ENCODE results near the gene MGP.
A peak's percentile ranks its signal among the peaks of the same experiment; 100 is the strongest.

MGP gene

DNA sequence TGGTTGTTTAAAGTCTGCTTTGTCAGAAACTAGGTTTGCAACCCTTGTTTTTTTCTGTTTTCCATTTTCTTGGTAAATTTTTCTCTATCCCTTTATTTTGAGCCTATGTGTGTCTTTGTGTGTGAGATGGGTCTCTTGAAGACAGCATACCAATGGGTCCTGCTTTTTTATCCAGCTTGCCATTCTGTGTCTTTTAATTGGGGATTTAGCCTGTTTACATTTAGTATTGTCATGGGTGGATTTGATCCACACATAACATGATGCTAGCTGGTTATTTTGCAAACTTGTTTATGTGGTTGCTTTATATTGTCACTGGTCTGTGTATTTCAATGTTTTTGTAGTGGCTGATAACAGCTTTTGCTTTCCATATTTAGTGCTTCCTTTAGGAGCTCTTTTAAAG is 25.2 kb downstream of the MGP start:
- no peak for DNase-seq (ENCODE audit: low read depth in 2 of 2)

GRCh38 chr12:14858513-14858912 is 27.1 kb downstream of the MGP start:
- no peak for DNase-seq (ENCODE audit: low read depth in 2 of 2)

DNA sequence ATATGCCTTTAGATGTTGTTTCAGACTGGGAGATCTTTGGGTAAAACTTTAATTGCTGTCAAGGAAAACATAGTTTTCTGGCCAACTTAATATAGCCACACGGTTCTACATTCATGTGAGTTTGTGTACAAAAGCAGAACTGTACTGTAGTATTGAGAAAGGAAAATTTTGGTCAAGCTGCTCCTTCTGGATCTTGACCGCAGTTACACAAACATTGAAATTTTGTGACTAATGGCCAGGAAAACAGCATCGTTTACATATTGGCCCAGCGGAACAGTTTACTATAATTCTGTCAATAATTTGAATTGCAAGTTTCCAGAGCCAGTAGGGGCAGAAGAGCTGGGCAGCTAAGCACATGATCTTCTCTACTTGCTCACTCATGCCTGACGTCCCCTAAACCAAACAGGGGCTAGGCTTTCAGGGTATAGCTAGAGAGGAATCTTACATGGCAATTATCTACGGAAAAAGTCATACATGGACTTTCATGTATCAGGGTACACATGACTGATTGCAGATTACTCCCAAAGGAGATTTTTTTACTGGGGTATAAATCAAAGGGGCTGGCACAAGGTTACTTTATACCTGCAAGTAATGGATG is 31.0 kb downstream of the MGP start:
- DNase-seq (ENCODE audit: low read depth in 2 of 2): no peak

DNA sequence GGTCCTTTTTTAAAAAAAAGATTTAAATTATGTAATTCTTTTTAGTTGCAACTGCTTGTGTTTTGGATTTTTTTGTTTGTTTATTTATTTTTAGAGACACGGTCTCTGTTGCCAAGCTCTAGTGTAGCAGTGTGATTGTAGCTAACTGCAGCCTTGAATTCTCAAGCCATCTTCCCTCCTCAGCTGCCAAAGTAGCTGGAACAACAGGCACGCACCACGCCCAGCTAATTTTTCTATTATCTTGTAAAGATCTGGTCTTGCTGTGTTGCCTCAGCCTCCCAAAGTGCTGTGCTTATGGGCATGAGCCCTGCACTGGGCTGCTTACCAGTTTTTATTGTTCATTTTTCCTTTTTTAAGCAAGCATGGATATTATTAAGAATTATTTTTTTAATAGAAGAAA is 31.7 kb downstream of the MGP start:
- no peak for DNase-seq (ENCODE audit: low read depth in 2 of 2)

GRCh38 chr12:14852880-14853279 is 32.8 kb downstream of the MGP start:
- no peak for DNase-seq (ENCODE audit: low read depth in 2 of 2)

- no peak for DNase-seq (ENCODE audit: low read depth in 2 of 2)
Observed at GRCh38 chr12:14850929-14851663, 34.6 kb downstream of the MGP start.

- no peak for DNase-seq (ENCODE audit: low read depth in 2 of 2)
Observed at GRCh38 chr12:14849661-14850060, 36.0 kb downstream of the MGP start.

GRCh38 chr12:14846876-14847580 is 38.6 kb downstream of the MGP start:
- DNase-seq (ENCODE audit: low read depth in 2 of 2): no peak

DNA sequence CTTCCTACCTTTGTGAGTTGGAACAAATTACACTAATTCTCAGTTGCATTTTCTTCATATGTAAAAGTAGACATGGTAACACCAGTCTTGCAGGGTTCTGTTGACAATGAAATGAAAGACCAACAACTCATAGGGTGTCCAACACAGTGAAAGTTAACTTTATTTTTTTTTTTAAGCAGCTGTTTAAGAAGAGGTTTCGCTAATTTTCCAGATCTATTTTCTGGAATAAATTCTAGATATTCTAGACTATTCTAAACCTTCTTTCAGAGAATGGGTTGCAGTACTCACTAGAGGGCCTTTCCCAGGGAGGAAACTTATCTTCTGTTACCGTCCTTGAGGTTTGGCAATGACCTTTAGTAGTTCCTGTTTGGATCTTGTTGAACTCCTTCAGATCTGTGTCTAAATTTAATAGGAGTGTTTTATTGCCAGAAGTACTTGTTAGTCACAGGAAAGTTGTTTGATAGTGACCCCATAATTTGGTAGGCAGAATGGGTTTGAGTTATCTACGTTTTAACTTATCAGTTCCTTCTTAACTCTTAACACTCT is 39.5 kb downstream of the MGP start:
- DNase-seq (ENCODE audit: low read depth in 2 of 2): no peak

GRCh38 chr12:14845350-14845750 is 40.3 kb downstream of the MGP start:
- DNase-seq (ENCODE audit: low read depth in 2 of 2): peak; percentile 3 to 17

DNA sequence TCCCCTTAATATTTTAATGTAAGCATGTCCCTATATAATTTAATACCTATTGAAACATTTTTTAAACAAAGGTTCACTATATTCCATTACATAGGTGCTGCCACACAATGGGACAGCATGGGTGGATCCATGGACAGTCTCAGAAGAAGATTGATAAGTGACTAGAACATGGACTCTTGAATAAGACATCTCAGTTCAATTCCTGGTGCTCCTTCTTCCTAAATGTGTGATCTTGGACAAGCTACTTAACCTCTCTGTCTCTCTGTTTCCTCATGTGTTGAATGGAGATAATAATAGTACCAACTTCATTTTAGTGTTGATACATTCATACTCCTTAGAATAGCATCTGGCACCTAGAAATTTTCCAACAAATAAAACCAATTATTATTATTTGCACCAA is 41.3 kb downstream of the MGP start:
- no peak for DNase-seq (ENCODE audit: low read depth in 2 of 2)

DNA sequence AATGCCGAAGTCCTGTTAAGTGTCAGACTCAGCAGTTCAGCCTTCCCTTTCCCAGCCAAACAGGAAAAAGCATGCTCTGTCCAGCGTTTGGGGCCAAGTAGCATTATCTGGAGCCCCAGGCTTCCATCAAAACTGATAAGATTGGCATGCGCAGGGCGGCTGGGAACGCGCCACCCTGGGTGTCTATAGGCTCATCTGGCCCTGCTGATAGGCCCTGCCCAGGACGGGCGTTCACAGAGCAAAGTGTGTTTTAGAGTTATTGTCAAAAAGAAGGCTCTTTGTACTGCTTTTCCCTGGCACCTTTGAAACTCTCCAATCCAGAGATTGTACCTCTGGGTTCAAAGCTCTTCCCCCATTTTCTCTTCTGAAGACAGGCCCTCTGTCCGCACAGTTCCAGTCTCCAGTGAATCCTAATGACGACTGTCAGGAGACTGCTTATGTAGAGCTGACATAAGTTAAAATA is 42.2 kb downstream of the MGP start, which contains the start of gene ART4:
Gene ART4, minus strand, starts transcription at position 102 of the 463 bp plus-strand sequence. CDS start 413 bp downstream, outside the sequence.
- no peak for DNase-seq (ENCODE audit: low read depth in 2 of 2)

DNA sequence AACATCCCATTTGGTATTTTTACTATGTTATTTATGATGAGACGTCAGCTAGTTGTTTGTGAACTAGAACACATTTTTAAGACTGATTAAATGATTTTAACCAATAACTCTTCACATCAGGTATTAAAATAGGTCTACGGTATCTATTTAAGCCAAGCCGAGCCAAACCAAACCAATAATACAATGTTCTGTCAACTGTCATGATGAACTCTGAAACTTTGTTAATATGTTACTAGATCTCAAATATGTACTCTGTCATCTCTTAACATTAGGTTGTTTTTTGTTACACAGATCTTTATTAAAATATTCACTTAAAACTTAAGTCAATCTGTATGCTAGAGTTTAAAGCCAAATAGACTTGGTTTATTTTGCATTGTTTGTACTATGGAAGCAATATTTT is 43.3 kb downstream of the MGP start:
- DNase-seq (ENCODE audit: low read depth in 2 of 2): no peak

- no peak for DNase-seq (ENCODE audit: low read depth in 2 of 2)
Observed at GRCh38 chr12:14841761-14842160, 43.9 kb downstream of the MGP start.

GRCh38 chr12:14840616-14841015 is 45.0 kb downstream of the MGP start:
- no peak for DNase-seq (ENCODE audit: low read depth in 2 of 2)

- no peak for DNase-seq (ENCODE audit: low read depth in 2 of 2)
Observed at GRCh38 chr12:14839262-14839661, 46.4 kb downstream of the MGP start.

DNA sequence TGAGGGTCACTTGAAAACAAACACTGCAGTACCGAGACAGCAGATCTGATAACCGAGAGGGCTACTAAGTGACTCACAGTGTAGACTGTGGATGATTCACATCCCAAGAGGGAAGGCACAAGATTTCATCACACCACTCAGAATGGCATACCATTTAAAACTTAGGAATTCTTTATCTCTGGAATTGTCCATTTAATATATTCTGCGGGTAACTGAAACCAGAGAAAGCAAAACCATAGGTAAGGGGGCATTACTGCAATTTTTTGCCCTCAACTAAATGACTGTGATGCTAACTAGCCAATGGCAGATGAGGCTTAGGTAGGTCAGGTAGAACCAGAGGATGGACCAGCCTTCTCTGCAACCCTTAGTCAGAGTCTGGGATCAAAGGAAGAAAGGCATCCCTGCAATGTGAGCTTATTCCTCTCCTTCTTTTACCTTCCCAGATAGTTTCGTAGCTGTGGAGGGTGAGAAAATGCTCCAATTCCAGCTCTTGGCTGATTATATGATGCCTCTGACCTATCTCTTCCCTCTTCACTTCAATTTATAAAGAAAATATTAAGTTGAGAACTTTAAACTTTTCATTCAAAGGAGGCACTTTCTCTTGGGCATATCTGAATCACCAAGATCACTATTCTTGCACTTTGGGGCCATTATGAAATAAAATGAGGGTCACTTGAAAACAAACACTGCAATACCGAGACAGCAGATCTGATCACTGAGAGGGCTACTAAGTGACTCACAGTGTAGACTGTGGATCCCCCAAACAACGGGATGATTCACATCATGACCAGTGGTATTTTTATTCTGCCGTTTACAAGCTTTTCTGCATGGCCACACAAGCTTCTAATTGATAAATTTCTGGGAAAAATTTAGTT is 49.1 kb downstream of the MGP start:
- no peak for DNase-seq (ENCODE audit: low read depth in 2 of 2)

DNA sequence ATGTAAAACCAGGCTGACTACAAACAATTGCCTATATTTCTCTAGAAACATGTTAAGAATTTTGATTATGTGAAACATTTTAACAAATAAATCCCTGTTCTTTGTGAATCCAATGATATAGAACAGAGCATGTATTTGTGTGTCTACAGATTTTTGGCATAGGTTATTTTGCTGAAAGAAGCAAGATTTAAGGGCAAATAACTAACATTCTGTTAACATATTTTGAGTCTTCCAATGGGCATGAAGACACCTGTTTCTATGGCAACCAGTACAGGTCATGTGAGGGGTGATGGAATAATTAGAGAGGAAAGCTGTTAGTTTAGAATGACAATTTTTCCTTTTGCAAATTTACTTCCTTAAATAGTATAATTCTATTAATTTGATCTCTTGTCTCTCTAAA is 51.1 kb downstream of the MGP start:
- no peak for DNase-seq (ENCODE audit: low read depth in 2 of 2)

- no peak for DNase-seq (ENCODE audit: low read depth in 2 of 2)
Observed at GRCh38 chr12:14833952-14834351, 51.7 kb downstream of the MGP start.

DNA sequence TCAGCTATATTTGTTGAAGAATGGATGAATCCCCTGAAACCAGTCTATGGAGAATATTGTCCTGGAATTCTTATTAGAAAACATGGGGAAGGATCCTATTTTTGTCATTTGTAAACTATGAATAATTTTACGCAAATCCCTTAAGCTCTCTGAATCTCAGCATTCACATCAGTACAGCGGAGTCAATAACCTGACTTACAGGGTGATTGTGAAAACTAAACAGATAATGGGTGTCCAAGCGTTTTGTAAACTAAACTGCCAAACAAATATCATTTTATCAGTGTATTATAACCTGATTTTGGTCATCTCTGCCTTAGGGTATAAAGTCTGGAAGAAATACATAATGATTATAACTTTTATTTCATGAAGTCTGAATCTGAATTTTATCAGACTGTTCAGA is 52.3 kb downstream of the MGP start:
- no peak for DNase-seq (ENCODE audit: low read depth in 2 of 2)
